Activated naive CD4-positive, alpha-beta T cell treated with anti-CD3 and anti-CD28 coated beads, Interleukin-2, amount 50 U/mL, for 16 hours (primary cell): ENCODE data around the gene IDUA.

Experiments used
- DNase-seq: peaks from one replicate; pipeline ENCODE4 v3.0.0-alpha.2; 2020

IDUA gene

DNA sequence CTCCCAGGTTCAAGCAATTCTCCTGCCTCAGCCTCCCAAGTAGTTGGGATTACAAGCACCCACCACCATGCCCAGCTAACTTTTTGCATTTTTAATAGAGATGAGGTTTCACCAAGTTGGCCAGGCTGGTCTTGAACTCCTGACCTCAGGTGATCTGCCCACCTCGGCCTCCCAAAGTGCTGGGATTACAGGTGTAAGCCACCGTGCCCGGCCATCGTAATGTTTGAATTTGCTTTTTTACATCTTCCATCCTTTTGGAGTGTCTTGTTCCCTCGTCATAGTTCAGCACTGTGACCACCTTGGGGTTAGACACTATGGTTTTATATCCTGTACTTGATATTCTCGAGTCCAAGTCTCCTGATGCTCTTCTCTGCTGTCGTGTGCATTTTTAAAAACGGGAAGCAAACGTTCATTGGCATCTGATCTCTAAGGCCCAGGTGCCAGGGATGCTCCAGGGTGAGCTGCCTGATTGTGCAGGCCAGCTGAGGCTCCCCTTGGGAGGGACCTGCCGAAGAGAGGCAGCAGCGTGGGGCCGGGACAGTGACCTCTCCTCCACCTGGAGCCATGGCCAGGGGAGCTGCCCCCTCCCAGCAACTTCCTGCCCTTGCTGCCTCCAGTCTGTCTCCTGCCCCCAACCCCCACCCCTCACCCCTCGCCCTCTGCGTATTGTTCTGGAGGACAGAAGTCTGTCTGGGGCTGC, 30.2 kb upstream of the IDUA start:
- no peak for DNase-seq

DNA sequence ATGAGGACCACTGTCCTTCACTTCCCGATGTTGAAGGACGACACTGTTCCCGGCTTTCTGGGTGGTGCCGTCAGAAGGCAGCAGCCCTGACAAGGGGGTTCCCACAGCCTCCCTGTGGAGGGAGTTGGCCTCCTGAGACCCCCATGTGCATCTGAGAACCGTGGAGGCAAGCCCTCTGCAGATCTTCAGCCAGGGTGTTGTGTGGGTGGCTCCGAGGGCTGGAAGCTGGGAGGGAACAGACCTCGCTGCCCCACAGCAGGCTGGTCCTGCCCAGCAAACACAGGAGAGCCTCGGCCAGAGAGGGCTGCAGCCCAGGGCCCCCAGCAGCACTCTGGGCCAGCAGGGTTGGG, 29.6 kb upstream of the IDUA start:
- peak; percentile 4 for DNase-seq

DNA sequence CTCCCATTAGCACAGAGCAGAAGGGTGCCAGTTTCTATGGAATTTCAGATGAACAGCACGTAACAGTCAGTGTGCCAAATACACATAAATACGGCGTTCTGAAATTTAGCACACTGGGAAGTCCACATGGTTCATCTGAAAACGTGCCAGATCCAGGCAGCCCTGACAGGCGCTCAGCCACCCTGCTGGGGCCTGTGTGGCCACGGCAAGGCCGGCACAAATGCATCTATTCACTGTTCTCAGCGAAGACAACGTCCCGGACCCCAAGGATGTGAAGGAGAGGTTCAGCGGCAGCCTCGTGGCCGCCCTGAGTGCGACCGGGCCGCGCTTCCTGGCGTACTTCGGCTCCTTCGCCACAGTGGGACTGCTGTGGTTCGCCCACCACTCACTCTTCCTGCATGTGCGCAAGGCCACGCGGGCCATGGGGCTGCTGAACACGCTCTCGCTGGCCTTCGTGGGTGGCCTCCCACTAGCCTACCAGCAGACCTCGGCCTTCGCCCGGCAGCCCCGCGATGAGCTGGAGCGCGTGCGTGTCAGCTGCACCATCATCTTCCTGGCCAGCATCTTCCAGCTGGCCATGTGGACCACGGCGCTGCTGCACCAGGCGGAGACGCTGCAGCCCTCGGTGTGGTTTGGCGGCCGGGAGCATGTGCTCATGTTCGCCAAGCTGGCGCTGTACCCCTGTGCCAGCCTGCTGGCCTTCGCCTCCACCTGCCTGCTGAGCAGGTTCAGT, 29.1 kb upstream of the IDUA start:
- DNase-seq = peak; percentile 9

DNA sequence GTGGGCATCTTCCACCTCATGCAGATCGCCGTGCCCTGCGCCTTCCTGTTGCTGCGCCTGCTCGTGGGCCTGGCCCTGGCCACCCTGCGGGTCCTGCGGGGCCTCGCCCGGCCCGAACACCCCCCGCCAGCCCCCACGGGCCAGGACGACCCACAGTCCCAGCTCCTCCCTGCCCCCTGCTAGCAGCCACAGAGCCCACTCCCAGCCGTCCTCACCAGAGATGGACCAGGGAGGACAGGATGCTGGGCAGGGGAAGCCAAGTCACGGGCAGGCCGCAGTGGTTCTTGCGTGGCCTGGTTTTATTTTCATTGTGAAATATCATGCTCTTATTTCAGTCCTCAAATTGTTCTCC, 28.6 kb upstream of the IDUA start:
- DNase-seq = peak; percentile 8

DNA sequence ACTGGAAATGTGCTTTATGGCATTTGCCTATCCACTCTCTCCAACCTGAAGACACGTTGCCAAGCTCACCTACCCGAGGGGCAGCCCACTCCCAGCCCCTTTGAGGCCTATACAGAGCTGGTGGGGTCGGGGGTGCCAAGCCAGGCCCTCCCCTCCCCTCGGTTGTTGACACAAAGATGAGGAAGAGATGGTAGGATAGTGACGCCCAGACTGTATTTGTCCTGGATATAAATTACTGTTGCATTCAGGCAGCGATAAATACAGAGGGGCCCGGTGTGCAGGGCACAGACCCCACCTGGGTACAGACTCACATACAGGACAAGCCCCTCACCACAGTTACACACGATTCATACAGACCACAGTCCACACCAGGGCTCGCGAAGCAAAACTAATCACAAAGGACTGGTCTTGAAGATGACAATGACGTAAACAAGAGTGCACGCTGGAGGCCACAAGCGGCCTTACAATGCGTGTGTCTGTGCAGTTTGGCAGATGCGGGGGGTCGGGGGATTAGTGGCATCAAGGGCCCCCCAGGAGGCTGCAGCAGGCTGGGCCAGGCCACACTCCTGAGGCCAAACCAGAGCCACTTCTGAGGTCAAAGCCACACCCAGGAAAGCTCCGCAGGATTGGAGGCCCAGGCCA, 28.0 kb upstream of the IDUA start:
- DNase-seq = no peak

DNA sequence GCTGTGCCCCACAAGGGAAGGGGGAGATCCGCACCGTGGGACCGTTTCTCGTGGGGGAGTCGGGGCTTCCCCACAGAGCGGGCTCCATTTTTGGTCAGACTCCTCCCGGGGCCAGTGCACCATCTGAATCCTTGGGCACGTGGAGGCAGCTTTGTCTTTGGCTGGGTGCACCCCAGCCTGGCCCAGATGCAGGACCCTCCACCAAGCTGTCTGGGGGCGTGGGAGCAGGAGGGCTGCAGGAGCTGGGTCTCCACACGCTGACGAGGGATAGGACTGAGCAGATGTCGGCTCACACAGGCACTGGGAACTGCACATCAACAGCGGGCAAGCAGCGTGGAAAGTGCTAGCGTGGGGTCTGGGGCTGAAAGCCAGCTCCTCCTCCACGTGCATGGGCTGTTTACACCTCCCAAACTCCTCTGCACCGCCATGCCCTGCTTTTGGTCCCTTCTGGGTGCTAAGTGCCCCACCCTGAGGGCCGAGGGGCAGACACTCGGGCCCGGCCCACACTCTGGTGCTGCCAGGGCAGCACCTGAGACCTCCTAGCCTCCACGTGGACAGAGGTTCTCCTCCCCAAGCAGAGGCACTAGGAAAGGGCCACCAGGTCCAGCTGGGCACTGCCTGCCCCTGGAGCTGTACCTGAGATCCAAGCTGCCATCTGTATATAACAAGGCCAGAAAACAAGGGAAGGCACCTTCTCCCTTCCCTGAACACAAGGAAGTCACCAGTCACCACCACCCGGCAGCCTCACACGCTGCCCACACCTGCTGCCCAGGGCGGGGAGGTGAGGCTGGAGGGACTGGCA, 27.3 kb upstream of the IDUA start:
- no peak for DNase-seq

DNA sequence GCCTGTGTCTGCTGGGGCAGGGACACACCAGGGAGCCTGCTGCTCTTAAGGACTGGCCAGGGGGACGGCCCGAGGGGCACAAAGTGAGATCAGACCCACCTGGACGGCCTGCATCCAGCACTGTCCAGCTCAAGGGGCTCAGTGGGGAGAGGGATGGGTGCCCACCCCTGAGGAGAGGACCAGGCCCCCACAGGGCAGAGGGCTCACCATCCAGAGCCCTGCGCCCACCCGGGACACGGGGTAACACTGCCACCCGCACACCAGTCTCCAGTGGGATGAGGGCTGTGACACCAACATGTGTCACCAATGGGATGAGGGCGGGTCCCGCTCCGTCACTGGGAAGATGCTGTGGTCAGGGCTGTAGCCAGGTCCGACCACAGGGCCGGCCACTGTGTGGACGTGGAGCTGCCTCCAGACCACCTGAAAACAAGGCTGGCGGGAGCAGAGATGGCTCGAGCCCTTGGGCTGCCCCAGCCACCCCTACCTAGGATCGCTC, 26.7 kb upstream of the IDUA start:
- DNase-seq = no peak

DNA sequence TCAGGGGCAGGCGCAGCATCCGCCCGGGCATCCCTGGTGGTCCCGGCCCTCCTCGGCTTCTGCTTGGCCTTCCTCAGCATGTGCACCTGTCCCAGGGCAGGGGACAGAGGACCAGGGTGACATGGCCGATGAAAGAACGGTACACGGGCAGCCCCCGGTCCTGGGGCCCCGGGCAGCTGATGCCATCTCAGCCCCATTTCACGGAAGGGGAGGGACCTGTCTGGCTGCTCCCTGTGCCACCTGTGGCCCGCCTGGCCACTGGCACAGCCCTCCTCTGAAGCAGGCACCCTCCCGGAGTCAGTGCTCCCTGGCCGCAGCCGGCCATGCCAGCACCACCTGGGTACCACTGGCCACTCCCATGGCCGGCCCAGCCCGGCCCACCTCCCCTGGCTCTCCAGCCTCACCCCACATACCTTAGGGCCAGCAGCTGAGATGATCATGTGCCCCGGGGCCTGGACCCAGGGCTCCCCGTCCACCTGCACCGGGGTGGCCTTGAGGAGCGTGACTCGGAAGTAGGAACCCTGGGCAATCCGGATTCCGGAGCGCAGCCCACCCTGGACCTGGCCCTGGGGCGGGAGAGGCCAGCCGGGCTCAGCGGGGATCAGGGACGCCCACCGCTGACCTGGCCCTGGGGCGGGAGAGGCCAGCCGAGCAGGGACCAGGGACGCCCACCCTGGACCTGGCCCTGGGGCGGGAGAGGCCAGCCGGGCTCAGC, 26.1 kb upstream of the IDUA start:
- no peak for DNase-seq

DNA sequence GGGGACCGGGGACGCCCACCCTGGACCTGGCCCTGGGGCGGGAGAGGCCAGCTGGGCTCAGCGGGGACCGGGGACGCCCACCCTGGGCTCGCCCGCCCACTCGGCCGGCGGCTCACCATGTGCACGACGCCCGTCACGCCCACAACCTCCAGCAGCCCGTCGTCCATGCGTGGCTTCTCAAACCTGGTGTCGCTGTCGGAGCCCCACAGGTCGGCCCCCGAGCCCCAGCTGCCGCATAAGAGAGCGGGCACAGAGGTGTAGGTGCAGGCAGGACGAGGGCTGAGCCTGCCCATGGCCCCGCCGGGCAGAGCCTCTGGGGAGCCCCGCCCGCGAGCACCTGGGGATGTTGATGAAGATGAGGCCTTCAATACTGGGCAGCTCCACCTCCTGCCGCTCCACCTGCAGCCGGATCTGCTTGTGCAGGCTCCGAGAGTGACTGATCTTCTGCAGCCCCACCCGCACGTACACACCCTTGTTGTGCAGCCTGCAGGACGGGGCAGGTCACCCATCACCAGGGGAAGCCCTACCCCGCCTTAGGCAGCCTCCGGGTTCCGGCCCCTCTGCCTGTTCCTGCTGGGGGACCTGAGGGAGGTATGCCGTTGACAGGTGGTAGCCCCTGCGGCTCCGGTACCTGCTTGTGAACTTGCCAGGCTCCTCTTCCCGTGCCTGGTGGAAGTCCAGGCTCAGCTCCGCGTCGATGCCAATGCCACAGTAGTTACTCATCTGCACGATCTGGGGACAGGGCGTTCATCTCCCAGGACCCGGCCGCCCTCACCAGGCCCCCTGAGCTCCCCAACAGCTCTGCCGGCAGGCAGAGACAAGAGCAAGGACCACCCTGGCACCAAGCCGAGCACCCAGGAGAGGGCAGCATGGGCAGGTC, 25.3 kb upstream of the IDUA start:
- no peak for DNase-seq

DNA sequence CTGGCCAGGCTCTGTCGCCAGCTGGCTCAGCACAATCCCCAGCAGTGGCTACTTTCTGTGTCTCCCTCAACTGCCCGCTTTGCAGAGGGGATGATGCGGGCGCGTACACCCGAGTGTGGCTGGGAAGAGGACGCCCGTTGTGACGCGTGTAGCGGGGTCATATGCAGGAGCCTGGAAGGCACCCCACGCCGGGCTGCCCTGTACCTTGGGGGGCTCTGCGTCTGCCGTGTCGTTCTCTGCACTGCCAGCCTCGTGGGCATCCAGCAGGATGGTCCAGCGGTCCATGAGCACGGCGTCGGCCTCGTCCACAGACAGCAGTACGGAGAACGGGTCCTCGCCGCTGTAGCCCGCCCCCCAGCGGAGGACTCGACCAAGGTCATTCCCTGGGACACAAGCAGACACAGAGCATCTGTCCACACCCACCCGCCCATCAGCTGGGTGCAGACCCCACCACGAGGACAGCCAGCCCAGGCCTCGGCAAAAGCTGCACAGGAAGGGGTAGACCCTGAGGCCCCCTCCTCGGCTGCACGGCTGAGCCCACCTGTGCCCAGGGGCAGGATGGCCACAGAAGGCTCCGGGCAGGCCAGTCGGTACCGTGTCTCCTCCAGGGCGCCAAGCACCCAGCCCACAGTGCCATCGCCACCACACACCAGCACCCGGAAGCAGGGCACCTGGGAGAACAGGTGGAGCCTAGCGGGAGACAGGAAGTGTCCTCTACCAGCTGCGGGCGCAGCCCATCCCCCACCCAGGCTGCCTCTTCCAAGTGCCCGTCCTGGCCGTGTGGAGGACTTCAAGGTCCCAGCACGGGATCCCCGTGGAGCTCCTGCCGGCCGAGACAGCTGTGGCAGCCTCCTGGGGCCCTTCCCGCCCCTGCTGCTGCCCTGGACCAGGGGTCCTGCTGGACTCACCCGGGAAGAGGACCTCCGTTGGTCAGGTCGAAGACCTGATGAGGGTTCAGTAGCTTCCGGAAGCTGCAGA, 24.3 kb upstream of the IDUA start:
- no peak for DNase-seq

DNA sequence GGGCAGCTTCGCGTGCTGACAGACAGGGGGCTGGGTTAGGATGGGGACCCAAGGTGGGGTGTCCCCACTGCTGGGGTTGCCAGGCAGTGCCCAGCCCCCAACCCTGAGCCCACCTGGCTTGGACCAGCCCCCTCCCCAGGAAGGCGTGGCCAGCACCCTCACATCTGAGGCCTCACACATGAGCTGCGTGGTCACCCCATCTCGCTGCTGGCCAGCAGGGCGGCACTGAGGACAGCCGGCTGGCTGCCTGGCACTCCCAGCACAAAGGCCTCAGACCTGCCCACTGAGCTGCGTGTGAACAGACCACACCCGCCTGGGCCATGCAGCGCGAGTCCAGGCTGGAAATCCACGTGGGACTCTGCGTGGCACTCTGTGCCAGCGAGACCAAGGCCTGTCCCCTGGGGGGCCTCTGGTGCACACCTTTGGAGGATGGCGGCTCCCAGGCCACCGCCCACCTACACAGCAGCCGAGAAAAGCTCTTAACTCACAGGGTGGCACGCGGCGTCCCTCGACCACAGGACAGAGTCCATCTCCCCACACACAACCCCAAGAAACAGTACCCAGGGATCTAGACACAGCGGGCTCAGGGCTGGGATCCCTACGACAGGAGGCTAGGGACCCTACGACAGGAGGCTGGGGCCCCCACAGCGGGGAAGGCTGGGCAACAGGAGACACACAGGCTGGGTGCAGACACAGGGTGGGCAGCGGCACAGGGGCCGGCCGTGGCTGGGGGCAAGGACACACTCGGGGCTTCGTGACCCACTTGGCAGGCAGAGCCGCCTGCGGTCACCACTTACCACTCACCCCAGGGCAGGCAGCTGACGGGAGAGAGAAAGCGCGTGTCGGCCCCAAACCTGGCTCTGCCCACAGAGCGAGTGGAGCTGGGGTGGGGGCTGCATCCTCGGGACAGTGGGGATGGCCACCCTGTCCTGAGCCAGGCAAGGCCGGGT, 23.3 kb upstream of the IDUA start:
- DNase-seq = no peak

DNA sequence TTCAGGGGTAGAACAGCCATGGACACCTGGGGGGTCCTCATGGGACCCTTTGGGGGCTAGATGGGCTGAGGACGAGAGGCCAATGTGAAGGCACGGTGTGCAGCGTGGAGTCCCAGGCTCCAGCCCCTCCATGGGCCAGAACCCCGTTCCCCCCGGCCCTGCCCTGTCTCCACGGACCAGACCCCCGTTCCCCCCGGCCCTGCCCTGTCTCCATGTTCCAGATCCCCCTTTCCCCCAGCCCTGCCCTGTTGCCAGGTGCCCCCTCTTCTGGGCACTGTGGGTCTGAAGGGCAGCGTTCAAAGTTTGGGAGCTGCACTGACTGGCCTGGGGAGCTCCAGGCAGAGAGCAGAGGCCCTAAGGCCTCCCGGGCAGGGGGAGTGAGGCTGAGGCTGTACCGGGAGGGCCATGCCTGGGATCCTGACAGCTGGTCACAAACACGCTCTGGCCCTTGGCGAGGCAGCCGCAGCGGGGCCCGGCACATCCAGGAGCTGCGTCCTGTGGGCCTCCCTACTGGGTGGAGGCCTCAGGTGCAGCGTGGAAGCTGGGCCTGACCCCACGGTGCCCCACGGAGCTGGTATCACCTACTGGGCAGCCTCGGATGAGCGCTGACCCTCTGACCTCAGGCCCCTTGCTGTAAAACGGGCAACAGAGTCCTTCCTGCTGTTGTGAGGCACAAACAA, 22.4 kb upstream of the IDUA start:
- no peak for DNase-seq

DNA sequence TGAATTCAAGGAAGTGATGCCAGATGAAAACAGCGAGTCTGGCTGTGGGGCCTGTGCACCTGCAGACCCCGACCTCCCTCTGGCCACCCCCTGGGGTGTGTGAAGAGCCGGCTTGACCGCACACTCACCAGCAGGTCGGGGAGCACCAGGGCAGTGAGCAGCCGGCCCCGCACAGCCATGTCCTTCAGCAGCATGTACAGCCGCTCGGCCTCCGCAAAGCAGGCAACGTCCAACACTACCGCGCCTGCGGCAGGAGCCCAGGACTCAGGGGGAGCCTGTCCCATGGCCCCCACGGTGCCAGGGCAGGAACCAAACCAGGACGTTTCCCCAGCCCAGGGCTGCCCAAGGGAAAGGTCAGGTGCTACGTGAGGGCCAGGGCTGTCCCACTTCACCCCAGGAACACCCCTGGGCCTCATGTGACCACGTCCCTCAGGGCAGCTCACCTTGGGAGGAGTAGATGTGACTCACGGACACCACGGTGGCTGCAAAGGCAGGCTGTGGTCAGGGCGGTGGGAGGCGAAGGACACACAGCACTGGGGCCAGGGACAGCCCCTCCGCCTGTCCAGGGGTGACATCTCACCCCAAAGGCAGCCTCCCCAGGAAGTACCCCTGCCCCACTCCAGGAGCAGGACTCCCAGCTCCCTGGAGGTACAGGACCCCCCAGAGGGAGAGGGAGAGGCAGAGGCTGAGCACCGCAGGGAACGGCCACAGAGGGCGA, 21.6 kb upstream of the IDUA start:
- DNase-seq = no peak

DNA sequence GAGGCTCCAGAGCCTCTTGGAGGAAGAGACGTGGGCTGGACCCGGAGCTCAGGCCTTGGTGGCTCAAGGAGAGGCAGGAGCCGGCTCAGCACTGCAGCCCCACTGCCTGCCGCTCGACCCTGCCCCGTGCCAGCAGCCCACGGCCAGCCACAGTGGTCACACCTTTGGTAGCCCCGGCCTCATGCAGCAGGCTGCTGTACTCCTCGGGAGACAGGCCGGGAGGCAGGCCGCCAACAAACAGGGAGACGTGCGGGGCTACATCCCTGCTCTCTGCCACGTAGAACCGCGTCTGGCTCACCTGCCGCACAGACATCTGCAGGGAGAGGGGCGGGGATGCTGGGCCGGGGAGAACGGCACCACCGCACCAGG, 21.1 kb upstream of the IDUA start:
- no peak for DNase-seq

DNA sequence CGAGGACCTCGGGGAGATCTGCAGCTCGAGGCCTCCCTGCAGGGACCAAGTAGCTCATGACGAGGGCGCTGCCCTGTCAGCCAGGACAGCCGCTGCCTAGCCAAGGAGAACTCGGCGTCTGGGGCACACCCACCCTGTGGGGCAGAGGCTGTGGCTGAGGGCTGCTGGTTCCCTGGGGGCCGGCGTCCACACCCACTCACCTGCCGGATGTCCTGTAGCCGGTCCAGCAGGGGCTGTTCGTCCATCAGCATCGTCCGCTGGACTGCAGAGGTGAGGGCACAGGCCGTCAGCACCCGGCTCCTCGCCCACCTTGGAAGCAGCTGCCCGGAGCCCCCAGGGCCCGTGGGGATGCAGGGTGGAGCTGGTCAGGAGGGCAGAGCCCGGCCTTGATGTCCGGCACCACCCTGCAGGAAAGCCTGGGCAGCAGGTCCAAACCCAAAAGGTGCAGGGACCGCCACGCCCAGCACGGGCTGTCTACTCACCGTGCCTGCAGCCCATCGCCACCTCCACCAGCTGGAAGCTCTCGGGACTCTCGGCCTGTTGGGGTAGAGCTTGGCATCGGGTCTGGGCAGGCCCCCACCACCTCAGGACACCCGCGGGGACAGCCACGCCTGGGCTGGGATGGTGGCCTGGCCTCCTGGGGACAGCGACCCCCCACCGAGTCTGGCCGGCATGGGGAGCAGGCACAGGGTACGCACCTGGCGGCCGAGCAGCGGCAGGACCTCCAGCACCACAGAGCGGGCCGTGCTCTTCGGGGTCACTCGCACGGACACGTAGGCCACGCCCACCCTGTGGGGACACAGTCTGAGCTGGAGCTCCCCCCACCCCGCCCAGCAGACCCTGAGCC, 20.4 kb upstream of the IDUA start:
- no peak for DNase-seq

DNA sequence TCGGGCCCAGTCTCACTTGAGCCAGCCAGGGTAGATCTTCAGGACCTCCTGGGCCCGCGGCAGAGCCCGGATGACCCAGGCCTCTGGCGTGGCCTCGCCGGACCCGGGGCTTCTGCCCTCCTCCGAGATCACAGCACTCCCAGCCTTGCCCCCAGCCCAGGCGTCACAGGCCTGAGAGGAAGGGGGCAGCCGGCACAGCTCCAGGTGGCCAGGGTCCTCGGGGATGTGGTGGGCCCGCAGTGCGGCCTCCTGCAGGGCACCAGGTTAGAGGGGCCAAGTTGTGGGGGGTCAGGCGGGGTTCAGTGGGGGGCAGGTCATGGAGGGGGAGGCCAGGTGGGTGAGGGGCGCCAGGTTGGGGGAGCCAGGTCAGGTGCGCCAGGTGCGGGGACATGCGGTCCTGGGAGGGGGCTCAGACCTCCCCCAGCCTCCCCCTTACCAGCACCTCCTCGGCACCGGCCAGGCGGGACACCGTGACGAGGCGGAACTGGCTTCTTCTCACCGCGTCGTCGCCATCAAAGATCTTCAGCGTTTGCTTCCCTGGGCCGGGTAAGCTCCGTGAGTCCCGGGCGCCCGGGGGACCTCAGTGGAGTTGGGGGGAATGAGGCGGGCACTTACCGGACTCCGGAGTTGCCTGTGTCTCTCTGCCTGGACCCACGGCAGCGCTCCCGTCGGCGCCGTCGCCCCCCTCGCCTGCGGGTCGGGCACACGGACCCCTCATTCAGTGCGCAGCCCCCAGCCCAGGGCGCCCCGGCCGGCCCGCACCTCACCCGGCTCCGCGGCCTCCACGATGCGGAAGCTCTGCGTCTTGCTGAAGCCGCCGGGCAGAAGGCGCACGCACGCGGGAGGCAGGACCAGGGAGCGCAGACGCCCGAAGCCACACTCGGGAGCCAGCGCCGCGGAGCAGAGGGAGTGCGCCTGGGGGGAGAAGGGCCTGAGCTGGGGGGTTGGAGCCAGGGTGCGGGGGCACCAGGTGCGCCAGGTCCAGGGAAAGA, 19.4 kb upstream of the IDUA start:
- no peak for DNase-seq
